Osteoblast (primary cell): ENCODE data around the gene TMEM106B. TPM values are rescaled to one million over a fixed set of nuclear protein-coding genes. Genes with fewer than 3 reads are reported as not detected.
"Not testable (repeated sequence)": the region's sequence is repeated elsewhere in the genome, so short reads cannot be mapped to it uniquely, and the experiment has no call there.

Experiments used
- DNase-seq: peaks from one replicate; pipeline ENCODE4 v3.0.0; 2011; ENCODE audit warnings: low spot score, mixed read lengths; ENCODE audit not compliant: insufficient read length; ENCODE audit errors: missing footprints
- H2AFZ ChIP-seq: 2 replicates; pipeline ENCODE4 v1.6.0; 2011; ENCODE audit warnings: mild to moderate bottlenecking, low read length
- H3K27ac ChIP-seq: 2 replicates; pipeline ENCODE4 v1.5.1; 2011; ENCODE audit warnings: mild to moderate bottlenecking, low read depth, low read length, moderate library complexity
- H3K27me3 ChIP-seq: 2 replicates; pipeline ENCODE4 v1.6.0; 2012; ENCODE audit warnings: mild to moderate bottlenecking, control low read depth, inconsistent platforms, low read length, moderate library complexity; ENCODE audit not compliant: insufficient read depth
- H3K36me3 ChIP-seq: 2 replicates; pipeline ENCODE4 v1.5.1; 2011; ENCODE audit warnings: mild to moderate bottlenecking, low read length, control low read depth, moderate library complexity; ENCODE audit not compliant: insufficient read depth
- H3K4me1 ChIP-seq: 2 replicates; pipeline ENCODE4 v1.5.1; 2011; ENCODE audit warnings: mild to moderate bottlenecking, low read length, control low read depth, moderate library complexity; ENCODE audit not compliant: insufficient read depth
- H3K4me2 ChIP-seq: 2 replicates; pipeline ENCODE4 v1.6.0; 2011; ENCODE audit warnings: mild to moderate bottlenecking, low read length; ENCODE audit not compliant: insufficient read depth
- H3K4me3 ChIP-seq: fragments of 200-600 bp; sonication (generic); 3 replicates; pipeline ENCODE4 v1.5.1; 2012; ENCODE audit warnings: mild to moderate bottlenecking, low read length, inconsistent platforms; ENCODE audit not compliant: insufficient read depth
- H3K79me2 ChIP-seq: 2 replicates; pipeline ENCODE4 v1.6.0; 2012; ENCODE audit warnings: mild to moderate bottlenecking, low read length, control low read depth, inconsistent platforms; ENCODE audit not compliant: insufficient read depth
- H3K9me3 ChIP-seq: 2 replicates; pipeline ENCODE4 v1.5.1; 2011; ENCODE audit warnings: low read depth, low read length, control low read depth
- H4K20me1 ChIP-seq: 2 replicates; pipeline ENCODE4 v1.6.0; 2012; ENCODE audit warnings: mild to moderate bottlenecking, low read length, control low read depth; ENCODE audit not compliant: insufficient read depth
- CTCF ChIP-seq: IDR thresholded peaks from 2 replicates; pipeline ENCODE4 v1.5.1; 2011; ENCODE audit warnings: mild to moderate bottlenecking, low read depth, low read length, moderate library complexity; ENCODE audit errors: extremely low read depth
- total RNA-seq: library from RNA; depleted of rRNA; stranded (reverse); fragments of >200 nt; gene quantifications from 2 replicates; pipeline ENCODE4 v1.2.3, GENCODE V29; 2012

The TMEM106B gene
- total RNA-seq, 1 donor = 61.9 TPM

GRCh38 chr7:12220389-12221046, 9.4 kb downstream of the TMEM106B start:
- TF ChIP-seq CTCF = no peak

GRCh38 chr7:12221414-12221813, 10.3 kb downstream of the TMEM106B start:
- no peak overlapping the region for H3K27ac ChIP-seq
- H3K4me2 ChIP-seq = no peak overlapping the region
- H3K4me3 ChIP-seq = no peak overlapping the region
- no peaks in the 10 kb centered on the region for H3K9me3 ChIP-seq
- H3K36me3 ChIP-seq = peaks cover 12% of the 10 kb centered on the region
- no peak for TF ChIP-seq CTCF
- DNase-seq = no peak
- no peak overlapping the region for H2AFZ ChIP-seq
- H3K4me1 ChIP-seq = no peaks in the 10 kb centered on the region
- no peaks in the 10 kb centered on the region for H3K27me3 ChIP-seq
- peaks cover 4% of the 10 kb centered on the region for H3K79me2 ChIP-seq
- H4K20me1 ChIP-seq = no peaks in the 10 kb centered on the region

More at GRCh38 chr7:12220389-12221046, 9.4 kb downstream of the TMEM106B start:
- H3K4me3 ChIP-seq = no peak overlapping the region
- DNase-seq = no peak
- peaks cover 15% of the 10 kb centered on the region for H3K36me3 ChIP-seq
- H3K27ac ChIP-seq = no peak overlapping the region
- no peaks in the 10 kb centered on the region for H3K9me3 ChIP-seq
- no peaks in the 10 kb centered on the region for H3K4me1 ChIP-seq
- no peak overlapping the region for H2AFZ ChIP-seq
- no peaks in the 10 kb centered on the region for H3K27me3 ChIP-seq
- peaks cover 6% of the 10 kb centered on the region for H3K79me2 ChIP-seq
- no peak overlapping the region for H3K4me2 ChIP-seq
- no peaks in the 10 kb centered on the region for H4K20me1 ChIP-seq

- Histone ChIP-seq H3K9me3 (no peaks in the 10 kb centered on the region), H3K4me2 (no peak overlapping the region), H3K27ac (no peak overlapping the region), H4K20me1 (no peaks in the 10 kb centered on the region), H3K36me3 (peaks cover 7% of the 10 kb centered on the region), H3K4me3 (no peak overlapping the region), H2AFZ (no peak overlapping the region), H3K4me1 (no peaks in the 10 kb centered on the region), H3K27me3 (no peaks in the 10 kb centered on the region), H3K79me2 (no peaks in the 10 kb centered on the region)
- no peak for TF ChIP-seq CTCF
- no peak for DNase-seq
Measured at GRCh38 chr7:12222889-12223579, 11.9 kb downstream of the TMEM106B start.

- H3K79me2 ChIP-seq, H3K27me3 ChIP-seq, H3K36me3 ChIP-seq, H3K4me2 ChIP-seq, H4K20me1 ChIP-seq, H3K27ac ChIP-seq, H3K4me1 ChIP-seq, H3K9me3 ChIP-seq, H3K4me3 ChIP-seq, H2AFZ ChIP-seq, DNase-seq: not testable (repeated sequence)
Measured at GRCh38 chr7:12225017-12225416, 13.9 kb downstream of the TMEM106B start.
